Stimulated activated CD4-positive, alpha-beta T cell treated with anti-CD3 and anti-CD28 coated beads, Interleukin-1b, Interleukin-23, amount 100 ng/mL, for 24 hours (primary cell): Measurements from ENCODE around the gene CD79B.

Source experiments
- DNase-seq, 4 experiments: peaks; one replicate each; pipeline ENCODE4 v3.0.0-alpha.2; 2020; ENCODE audit warnings: low read depth in 4 of 4, low spot score in 1 of 4

Gene CD79B

DNA sequence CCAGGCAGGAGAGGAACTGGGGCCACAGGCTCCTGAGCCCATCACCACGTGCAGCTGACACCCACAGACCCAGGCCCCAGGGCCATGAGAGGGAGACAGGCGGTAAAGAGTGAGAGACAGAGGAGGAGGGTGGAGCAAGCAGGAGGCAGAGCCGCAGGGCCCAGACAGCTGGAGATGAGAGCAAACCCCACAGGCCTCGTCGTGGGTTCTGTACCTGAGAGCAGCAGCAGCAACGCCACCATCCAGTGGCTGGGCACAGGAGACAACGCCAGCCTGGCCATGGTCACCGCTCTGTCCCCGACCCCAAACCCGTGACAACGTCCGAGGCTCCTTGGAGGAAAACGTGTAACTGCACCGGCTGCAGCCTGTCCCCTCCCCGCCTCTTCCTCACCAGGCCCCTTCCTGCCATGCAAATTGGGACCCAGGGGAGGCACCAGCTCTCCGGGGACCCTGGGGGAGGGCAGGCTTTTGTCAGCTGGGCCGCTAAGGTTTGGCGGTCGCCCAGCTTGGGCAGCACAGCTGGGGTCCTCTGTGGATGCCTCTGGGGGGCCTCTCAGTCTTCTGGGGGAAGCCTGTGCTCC, at the start of gene CD79B:
Gene CD79B (minus strand): TSS at position 351 of the 581 bp plus-strand sequence. CDS start 70 bp downstream, at position 281.
- DNase-seq, result peak in 2 of 4 experiments; percentile 24 to 36

DNA sequence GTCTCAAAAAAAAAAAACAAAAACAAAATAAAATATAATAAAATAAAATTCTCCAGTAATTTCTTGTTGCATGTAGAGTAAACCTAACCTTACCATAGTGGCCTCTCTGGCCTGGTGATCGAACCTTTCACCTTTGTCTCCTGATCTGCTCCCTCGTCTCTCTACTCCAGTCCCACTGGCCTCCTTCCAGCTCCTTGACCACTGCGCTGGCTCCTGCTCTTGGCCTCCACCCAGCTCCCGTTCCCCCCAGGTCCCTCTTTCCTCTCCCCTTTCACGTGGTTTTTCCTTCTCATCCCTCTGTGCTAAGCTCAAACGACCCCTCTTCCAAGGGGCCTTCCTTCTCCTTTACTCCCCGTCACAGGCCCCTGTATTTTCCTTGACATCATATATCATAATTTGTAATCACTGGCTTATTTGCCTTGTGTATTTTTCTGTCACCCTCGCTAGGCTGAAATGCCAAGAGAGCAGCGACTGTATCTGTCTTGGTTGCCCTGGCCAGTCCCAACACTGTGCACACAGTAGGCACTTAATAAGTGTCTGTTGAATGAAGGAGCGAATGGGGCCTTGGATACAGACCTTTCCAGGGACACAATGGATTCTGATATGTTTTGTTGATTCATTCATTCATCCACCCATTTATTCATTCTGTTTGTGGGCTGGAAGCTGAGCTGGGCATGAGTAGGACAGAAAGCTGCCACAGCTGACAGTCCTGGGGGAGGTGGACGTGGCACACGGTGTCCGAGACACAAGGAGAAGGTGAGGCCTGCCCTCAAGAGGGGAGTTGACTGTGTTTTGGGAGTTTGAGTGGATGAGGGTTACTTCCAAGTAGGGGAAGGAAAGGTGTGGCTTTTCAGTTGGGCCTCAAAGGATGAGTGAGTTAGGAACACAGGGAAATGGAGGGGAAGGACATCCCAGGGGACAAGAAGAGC, 46.4 kb upstream of the CD79B start:
- no peak for DNase-seq

DNA sequence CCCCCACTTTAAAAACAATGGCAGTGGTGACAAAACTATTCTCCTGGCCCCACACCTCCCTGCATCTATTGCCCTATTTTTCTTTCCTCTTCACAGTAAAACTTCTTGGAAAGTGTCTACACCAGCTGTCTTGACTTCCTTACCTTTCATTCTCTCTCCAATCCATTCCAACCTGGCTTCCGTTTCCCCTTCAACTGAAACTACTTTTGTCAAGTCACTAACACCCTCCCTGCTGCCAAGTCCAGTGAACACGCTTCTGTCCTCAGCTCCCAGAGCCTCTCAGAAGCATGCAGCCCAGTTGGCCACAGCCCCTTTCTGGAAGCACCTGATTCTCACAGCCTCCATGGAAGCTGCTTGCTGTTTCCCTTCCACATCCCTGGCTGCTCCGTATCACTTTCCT, 44.6 kb upstream of the CD79B start:
- no peak for DNase-seq

DNA sequence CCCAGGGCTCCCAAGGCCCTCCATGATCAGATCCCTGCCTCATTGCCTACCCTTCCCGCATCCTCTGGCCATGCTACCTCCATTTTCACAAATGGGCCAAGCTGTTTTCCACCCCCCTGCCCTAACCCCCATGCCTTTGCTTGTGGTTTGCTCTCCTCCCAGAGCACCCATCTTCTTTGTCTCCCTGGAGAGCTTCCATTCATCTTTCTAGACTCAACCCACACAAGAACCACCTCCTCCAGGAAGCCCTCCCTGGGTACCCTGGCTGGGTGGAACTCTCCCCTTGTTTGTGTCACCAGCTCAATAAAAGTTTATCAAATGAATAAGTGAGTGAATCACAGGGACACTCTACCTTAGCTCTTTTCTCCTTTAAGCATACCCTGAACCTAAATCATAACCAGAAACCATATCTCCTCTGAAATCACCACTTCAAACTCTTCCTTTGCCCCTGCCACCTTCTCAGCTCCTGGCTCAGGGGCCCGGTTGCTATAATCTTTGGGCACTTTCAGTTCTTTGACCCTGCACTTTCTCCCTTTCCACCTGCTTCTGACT, 43.5 kb upstream of the CD79B start:
- no peak for DNase-seq

DNA sequence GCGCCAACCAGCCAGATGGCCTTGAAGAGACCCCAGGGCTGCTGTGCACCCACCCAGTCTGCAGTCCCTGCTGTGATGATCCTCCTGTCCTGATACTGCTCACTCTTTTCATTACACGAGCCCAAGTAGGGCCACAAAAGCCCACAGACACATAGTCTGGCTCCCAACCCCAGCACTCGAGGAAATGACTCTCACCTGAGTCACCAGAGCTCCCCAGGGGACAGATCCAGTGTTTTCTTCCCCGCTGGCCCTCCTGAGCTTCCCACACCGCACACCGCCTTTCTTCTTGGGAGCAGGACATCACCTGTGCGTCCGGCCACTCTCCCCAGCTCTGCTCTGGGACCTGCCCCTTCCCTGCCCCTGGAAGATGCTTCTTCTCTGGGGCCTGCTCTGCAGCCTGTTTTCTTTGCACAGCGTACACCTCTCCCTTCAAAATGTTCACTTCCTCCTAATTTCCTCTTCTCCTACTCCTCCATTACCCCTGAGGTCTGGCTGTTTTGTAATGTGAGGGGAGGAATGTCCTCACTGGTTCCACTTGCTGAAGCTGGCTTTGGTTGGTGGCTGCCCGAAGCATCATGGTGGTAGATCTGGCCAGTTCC, 42.6 kb upstream of the CD79B start:
- no peak for DNase-seq

DNA sequence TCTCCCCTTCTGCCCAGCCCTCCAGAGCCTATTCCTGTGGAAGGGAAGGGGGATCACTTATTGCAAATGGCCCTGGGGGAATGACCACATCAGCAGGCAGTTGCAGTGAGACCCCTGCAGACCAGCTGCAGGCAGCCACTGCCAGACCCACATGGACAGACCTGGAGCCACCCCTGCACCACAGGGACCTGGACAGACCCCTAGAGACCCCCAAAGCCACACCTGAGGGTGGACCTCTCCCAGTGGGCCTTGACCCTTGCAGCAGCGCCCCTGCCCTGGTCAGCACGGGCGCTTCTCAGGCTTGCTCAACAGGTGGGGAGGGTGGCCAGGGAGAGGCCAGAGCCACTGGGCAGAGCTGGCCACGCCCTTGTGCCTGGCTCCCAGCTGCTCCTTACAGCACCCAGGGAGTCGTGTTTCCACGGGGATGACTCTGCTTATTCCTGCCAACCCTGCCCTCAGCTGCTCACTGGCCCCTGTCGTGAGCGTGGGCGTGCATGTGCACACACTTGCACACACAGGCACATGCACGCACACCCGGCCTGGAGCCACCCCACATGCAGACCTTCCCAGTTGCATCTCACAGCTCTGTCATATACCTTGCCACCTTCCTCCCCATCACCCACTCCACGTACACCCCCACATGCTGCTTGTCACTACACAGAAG, 41.9 kb upstream of the CD79B start:
- no peak for DNase-seq

DNA sequence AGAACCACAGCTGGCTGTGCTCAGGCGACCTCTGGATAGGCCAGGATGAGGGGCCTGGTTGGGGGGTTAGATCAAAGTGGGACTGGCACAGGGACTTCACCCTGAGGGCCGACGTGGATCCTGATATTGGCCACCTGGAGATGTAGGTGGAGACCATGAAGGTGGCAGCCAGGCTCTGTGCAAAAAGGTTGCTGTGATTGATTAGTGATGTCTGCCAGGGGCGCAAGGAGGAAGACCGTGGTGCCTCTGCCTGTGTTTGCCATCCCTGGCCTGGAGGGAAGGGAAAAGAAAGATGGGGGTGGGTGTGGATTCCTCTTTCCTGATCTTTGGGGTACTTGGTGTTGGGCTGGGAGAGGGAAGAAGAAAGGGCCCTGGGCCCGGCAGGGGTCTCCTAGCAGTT, 41.1 kb upstream of the CD79B start:
- no peak for DNase-seq

DNA sequence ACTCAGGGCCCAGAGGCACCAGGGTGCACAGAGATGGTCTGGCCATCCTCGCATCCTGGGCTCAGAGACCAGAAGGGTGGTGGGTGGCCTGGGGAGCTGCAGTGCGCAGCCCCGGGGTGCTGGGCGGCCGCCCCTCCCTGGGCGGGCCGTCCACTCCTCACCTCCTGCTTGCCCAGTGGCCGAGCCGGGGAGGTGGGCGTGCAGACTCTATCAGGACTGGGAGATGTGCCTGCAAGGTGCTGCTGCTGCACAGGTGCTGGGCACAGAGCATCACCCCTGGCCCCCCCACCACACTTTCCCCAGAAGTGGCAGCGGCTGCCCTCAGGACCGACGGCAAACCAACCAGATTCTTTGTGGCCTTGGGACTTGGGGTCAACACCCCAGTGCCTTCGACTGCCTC, 40.7 kb upstream of the CD79B start, which contains the start of gene SCN4A:
Gene SCN4A (minus strand): TSS at position 123 of the 400 bp plus-strand sequence. CDS start 77 bp downstream, at position 46.
- no peak for DNase-seq

DNA sequence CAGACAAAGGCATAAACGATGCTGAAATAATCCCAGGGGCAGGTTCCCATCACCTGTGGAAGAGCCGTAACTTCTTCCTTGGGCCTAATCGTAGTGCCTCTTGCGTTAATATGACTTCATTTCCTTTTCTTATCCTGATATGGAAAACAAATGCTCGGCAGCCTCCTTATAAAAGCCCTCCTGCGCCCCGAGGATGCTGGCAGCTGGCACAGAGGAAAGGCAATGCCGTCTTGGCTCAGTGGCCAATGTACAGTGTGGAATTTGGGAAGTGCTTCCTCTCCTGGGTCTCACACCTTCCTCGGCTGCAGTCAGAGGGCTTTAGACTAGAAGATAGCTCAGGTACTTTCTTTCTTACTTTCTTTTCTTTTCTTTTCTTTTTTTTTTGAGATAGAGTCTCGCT, 37.1 kb upstream of the CD79B start:
- no peak for DNase-seq

DNA sequence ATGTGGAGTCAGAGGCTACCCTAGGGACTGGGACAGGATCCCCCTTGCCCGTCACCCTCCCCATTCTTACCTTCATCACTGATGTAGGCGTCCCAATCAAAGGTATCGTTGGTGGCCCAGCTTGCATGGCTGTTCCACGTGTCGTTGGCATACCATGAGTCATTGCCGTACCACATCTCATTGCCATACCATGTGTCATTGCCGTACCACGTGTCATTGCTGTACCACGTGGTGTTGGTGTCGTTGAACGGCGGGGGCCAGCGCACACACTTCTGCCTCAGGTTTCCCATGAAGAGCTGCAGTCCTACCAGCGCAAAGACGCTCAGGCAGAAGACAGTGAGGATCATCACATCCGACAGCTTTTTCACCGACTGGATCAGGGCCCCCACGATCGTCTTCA, 35.8 kb upstream of the CD79B start:
- no peak for DNase-seq

DNA sequence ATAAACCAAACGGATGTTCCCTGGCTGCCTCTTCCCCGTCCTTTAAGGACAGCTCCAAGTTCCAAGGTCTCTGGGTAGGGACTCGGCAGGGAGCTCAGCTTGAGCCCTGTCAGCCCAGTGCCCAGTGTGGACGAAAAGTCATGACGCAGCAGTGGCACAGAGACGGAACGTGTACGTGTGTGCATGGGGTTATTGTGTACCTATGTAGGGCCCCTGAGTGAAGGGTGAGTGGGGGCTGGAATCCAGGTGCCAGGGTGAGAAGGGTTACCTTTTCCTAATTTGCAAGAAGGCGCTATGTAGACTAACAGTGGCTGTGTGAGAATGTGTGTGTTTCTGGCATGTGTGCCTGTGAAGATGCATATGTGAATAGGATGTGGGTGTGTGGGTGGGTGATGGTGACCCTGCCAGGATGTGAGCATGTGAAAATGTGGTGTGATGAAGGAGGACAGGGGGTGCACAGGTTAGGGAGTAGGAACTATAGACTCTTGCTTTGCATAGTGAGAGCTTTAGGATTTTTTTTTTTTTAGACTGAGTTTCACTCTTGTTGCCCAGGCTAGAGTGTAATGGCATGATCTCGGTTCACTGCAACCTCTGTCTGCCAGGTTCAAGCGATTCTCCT, 34.6 kb upstream of the CD79B start:
- no peak for DNase-seq

DNA sequence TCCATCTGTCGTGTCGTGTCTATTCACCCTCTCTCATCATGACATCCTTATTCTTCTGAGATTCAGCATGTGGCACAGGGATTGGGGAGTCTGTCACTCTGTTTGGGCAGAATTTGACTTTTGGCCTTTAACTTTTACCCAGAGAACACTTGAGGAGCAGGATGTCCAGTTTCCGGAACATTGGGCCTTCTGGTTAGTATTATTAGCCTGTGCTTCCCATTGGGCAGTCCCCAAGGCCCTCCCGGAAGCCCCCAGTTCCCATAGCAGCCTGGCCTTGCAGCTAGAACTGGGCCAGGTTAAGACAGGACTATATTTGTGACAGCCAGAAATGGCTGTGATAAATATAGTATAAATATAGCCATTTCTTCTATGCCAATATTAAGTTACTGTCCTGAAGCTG, 31.0 kb upstream of the CD79B start:
- no peak for DNase-seq

DNA sequence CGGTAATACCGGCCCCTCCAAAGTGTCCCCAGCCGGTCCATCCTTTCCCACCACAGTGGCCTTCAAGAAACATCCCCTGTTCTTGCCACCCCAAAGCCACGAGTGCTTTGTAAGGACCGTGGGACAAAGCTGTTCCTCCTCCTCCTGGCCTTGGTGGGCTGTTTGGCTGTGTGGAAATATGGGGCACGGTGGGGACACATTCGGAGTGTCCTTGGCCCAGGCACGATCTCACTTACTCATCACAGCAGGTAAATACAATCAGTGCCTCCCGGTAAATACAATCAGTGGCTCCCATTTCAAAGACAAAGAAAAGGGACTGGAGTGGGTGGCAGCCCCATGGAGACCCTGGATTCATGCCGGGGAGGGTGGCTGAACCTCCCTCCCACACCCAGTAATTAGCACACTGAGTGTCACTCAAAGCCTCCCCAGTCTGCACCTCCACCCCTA, 30.2 kb upstream of the CD79B start:
- no peak for DNase-seq

DNA sequence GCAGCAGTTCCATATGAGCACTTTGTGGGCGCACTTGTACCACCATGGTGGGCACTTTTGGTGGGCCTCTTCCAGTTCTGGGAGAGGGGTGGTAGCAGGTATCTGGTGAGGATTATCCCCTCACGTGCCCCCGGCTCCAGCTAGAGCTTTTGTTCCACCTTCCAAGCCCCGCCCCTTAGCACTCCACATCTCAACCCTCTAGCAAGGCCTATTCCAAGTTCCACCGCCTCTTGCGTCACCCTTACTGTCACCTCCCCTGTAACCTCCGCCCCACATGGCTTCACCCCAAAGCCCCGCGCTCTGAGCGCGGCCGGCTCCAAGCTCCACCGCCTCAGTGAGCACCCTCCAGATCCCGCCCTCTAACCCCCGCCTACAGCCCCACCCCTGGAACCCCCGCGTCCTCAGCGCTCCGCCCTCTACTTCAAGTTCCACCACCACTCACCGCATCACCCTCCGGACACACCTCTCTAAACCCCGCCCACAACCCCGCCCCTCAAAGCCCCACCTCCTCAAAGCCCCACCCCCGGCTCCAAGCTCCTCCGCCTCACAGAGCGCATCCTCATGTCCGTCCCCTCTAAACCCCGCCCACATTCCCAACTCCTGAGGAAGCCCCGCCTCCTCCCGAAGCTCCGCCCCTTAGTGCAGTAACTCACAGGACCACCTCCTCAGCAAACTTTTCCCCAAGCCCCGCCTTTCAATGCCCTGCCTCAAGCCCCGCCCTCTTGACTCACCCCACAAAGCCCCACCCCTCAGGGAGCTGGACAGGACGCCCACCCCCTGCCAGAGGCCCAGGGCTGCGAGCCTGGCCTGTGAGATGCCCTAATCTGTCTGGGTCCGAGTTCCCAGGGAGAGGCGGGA, 29.5 kb upstream of the CD79B start:
- peak in 3 of 4 experiments; percentile 13 to 34 (median 30) for DNase-seq

DNA sequence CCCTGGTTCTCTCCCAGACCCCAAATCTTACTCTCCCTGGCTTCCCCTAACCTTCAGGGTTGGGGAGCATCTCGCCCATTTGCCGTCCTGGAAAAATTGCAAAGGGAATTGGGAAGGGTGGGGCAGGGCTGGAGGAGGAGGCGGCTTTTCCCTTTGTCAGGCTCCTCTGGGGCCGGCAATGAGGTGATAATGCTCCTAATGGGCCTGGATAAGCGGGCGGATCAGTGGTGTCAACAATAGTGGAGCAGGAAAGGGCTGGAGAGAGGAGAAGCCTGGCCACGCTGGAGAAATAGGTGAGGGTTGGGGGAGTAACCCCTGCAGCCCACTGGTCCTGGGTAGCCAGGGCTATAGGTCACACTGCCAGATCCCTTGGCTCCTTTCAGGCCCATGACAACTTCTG, 28.3 kb upstream of the CD79B start:
- DNase-seq, result no peak

DNA sequence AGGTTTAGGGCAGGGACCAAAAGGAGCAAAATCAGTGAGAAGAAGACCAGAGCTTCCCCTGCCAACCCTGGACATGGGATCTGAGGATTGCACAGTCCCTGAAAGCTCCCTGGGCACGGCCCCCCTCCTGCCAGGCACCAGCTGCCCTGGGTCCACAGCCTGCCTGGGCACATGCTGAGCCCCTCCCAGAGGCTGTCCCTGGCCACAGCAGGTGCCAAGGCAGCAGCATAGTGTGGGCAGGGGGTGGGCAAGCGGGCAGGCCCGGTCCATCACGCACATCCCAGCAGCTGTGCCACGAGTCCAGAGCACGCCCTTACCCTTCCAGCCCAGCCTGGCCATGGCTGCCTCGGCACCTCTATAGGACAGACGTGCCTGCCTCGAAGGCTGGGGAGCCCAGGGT, 27.9 kb upstream of the CD79B start:
- no peak for DNase-seq

DNA sequence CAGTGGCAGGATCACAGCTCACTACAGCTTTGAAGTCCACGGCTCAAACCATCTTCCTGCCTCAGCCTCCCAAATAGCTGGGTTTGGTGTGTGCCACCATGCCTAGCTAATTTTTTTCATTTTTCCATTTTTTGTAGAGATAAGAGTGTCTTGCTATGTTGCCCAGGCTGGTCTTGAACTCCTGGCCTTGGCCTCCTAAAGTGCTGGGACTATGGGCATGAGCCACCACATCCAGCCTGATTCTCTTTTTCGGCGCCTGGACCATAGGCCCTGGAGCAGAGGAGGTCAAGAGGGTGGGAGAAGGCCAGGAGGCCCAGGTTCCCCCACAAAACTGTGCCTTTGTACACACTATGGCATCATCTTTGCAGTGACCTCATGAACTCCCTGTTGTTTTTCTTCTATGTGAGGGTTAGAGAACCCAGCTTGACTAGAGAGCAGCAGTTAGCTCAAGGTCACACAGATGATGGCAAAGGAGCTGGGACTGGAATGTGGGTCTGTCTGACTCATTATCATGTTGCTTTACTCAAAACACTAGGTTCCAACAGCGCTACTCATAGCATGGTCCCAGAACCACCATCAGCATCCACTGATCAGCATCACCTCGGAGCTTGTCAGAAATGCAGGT, 24.3 kb upstream of the CD79B start:
- no peak for DNase-seq

DNA sequence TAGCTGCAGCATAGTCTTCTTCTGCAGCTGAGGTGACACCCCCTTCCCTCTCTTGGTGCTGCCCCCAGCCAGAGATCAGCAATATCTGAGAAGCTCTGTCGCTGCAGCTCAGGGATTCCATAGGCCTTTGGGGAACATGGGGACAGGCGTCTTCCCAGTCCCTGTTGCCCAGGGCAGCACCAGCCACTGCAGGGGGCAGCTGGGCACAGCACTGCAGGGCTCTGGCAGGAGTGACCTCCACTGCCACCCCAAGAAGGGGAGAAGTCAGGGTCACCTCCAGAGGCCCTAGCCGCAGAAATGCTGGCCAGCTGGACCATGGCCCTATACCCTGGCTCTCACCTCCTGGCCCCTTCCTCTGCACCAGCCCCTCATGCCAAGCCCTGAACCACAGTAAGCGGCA, 23.7 kb upstream of the CD79B start:
- no peak for DNase-seq

DNA sequence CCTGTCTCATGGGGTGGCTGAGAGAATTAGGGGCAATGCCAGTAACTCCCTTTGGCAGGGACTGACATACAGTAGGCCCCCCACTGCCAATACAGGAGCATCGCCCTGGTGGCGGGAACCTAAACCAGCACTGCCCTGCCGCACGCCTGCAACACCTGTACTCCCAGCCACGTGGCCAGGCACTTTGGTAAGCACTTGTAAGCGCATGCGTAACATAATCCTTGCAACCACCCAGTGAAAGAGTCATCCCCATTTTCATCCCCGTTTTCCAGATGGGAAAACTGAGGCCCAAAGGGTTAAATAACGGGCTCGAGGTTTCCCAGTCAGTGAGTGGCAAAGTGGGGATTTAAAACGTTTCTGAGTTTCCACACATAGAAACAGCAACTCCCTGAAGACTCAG, 23.1 kb upstream of the CD79B start:
- DNase-seq, result no peak
